HCT116 (cell line): Measurements from ENCODE around the gene COL5A1. TPM values are rescaled to one million over a fixed set of nuclear protein-coding genes. Genes with fewer than 3 reads are reported as not detected.

Experiments used
- ATAC-seq: fragments of 200-7000 bp; cut with Tn5 transposase; 2 replicates; pipeline ENCODE4 v1.9.1; 2020; ENCODE audit warnings: mild to moderate bottlenecking, moderate library complexity
- BruUV-seq: library from RNA; stranded (reverse); fragments of 400-500 nt; replicated peaks from 2 replicates; lab custom pipeline; 2021; lab: Mats Ljungman, UMichigan
- CTCF ChIA-PET: fragments of 300-600 bp; sonication (Branson Sonifier 250); formaldehyde crosslinking; loops from one replicate; lab custom pipeline; 2021; ENCODE audit warnings: antibody characterized with exemption; lab: Charles Lee
- POLR2A ChIA-PET: fragments of 300-600, 350-600 bp; sonication (Branson Sonifier 250); formaldehyde crosslinking; loops from one replicate; lab custom pipeline; 2021; ENCODE audit warnings: antibody characterized with exemption; lab: Charles Lee
- RAD21 ChIA-PET, 2 experiments: fragments of 300-600 bp; sonication (Branson Sonifier 250); formaldehyde crosslinking; loops; one replicate each; lab custom pipeline; 2023; ENCODE audit warnings: low total read pairs in 2 of 2; ENCODE audit not compliant: uncharacterized antibody in 2 of 2, unreplicated experiment in 2 of 2, low non-redundant PET in 1 of 2; lab: Charles Lee
- DNase-seq: peaks from one replicate; pipeline ENCODE4 v3.0.0-alpha.2; 2010; ENCODE audit warnings: low read depth, low spot score
- H2AFZ ChIP-seq: fragments of 200-600 bp; shearing (Covaris generic), sonication (generic); 2 replicates; pipeline ENCODE4 v1.6.1; 2017; ENCODE audit warnings: low read depth, mixed run types, mixed read lengths, antibody characterized with exemption, low read length; ENCODE audit not compliant: poor library complexity, severe bottlenecking
- H3K27ac ChIP-seq: 2 replicates; pipeline ENCODE4 v1.5.1; 2012; ENCODE audit warnings: low read depth, low read length
- H3K27me3 ChIP-seq: fragments of 200-600 bp; sonication (generic); 2 replicates; pipeline ENCODE4 v1.6.1; 2016; ENCODE audit warnings: mixed run types, low read length, mixed read lengths; ENCODE audit not compliant: insufficient read depth
- H3K36me3 ChIP-seq, 2 experiments: fragments of 200-500 bp in 1 of 2; fragments of 200-600 bp in 1 of 2; sonication (Bioruptor generic) in 1 of 2; sonication (generic) in 1 of 2; 2 replicates each; pipeline versions ENCODE4 v1.5.1 to v1.6.1; 2014 to 2016; ENCODE audit warnings: low read length in 2 of 2, inconsistent platforms in 1 of 2, mixed read lengths in 1 of 2, mixed run types in 1 of 2; ENCODE audit not compliant: insufficient read depth in 2 of 2, control insufficient read depth in 1 of 2
- H3K4me1 ChIP-seq, 2 experiments: fragments of 200-600 bp in 1 of 2; sonication (generic) in 1 of 2; 2 replicates each; pipeline versions ENCODE4 v1.5.1 to v1.6.1; 2012 to 2017; ENCODE audit warnings: low read length in 2 of 2, inconsistent platforms in 1 of 2, mild to moderate bottlenecking in 1 of 2, mixed read lengths in 1 of 2, mixed run types in 1 of 2, moderate library complexity in 1 of 2; ENCODE audit not compliant: insufficient read depth in 2 of 2, control insufficient read depth in 1 of 2
- H3K4me2 ChIP-seq: fragments of 200-600 bp; sonication (generic); 2 replicates; pipeline ENCODE4 v1.6.1; 2017; ENCODE audit warnings: mixed run types, low read length, mixed read lengths
- H3K4me3 ChIP-seq, 2 experiments: fragments of 200-600 bp in 1 of 2; sonication (generic) in 1 of 2; replicated peaks in 1 of 2; 2 replicates each; pipeline ENCODE4 v1.5.1; 2011 to 2016; ENCODE audit warnings: low read length in 2 of 2, control low read depth in 1 of 2, low read depth in 1 of 2, mild to moderate bottlenecking in 1 of 2, mixed read lengths in 1 of 2, mixed run types in 1 of 2
- H3K79me2 ChIP-seq: fragments of 200-600 bp; sonication (generic); 2 replicates; pipeline ENCODE4 v1.6.1; 2017; ENCODE audit warnings: mild to moderate bottlenecking, mixed run types, low read length, moderate library complexity, mixed read lengths; ENCODE audit not compliant: insufficient read depth
- H3K9ac ChIP-seq: fragments of 200-600 bp; sonication (generic); 2 replicates; pipeline ENCODE4 v1.6.1; 2016; ENCODE audit warnings: low read length, mixed read lengths
- H3K9me2 ChIP-seq: fragments of 200-600 bp; sonication (generic), shearing (Covaris generic); 2 replicates; pipeline ENCODE4 v1.6.1; 2017; ENCODE audit warnings: mixed run types, mild to moderate bottlenecking, moderate library complexity; ENCODE audit not compliant: insufficient read depth
- H3K9me3 ChIP-seq, 2 experiments: fragments of 200-500 bp in 1 of 2; fragments of 200-600 bp in 1 of 2; sonication (Bioruptor generic) in 1 of 2; sonication (generic) in 1 of 2; 2 replicates each; pipeline ENCODE4 v1.6.1; 2014 to 2017; ENCODE audit warnings: low read length in 2 of 2, mixed read lengths in 2 of 2, inconsistent platforms in 1 of 2, low read depth in 1 of 2, mild to moderate bottlenecking in 1 of 2, mixed run types in 1 of 2, moderate library complexity in 1 of 2; ENCODE audit not compliant: control insufficient read depth in 1 of 2, insufficient read depth in 1 of 2
- H4K20me1 ChIP-seq: fragments of 200-600 bp; sonication (generic), shearing (Covaris generic); 2 replicates; pipeline ENCODE4 v1.6.1; 2017; ENCODE audit warnings: mixed run types, mild to moderate bottlenecking, moderate library complexity; ENCODE audit not compliant: insufficient read depth
- ELF1 ChIP-seq: IDR thresholded peaks from 2 replicates; pipeline ENCODE4 v1.6.1; 2012; ENCODE audit warnings: low read depth, borderline replicate concordance
- EZH2 ChIP-seq: fragments of 200-600 bp; sonication (generic); IDR thresholded peaks from 2 replicates; pipeline ENCODE4 v1.6.1; 2017; ENCODE audit warnings: antibody characterized with exemption, mixed run types
- JUND ChIP-seq: IDR thresholded peaks from 2 replicates; pipeline ENCODE4 v1.6.1; 2012
- POLR2AphosphoS5 ChIP-seq: IDR thresholded peaks from 2 replicates; pipeline ENCODE4 v1.6.1; 2011; ENCODE audit warnings: mild to moderate bottlenecking, low read depth, low read length, moderate library complexity
- SP1 ChIP-seq: IDR thresholded peaks from 2 replicates; pipeline ENCODE4 v1.6.1; 2012; ENCODE audit warnings: low read depth
- YY1 ChIP-seq: IDR thresholded peaks from 2 replicates; pipeline ENCODE4 v1.6.1; 2011; ENCODE audit warnings: low read length, low read depth, moderate library complexity, mild to moderate bottlenecking; ENCODE audit not compliant: insufficient replicate concordance; ENCODE audit errors: extremely low read depth
- ZNF274 ChIP-seq: fragments of 200-500 bp; sonication (Bioruptor generic); IDR thresholded peaks from 2 replicates; pipeline ENCODE4 v1.6.1; 2014; ENCODE audit warnings: mild to moderate bottlenecking, low read depth, low read length, inconsistent platforms
- intact Hi-C: fragments of 100-400 bp; cut with micrococcal nuclease; formaldehyde crosslinking; loops from 2 replicates; pipeline ENCODE4 v1.10.0; 2022
- total RNA-seq: library from RNA; stranded (reverse); gene quantifications from one replicate; pipeline ENCODE4 v1.2.1, GENCODE V29; 2021; ENCODE audit not compliant: unreplicated experiment

Gene COL5A1
- total RNA-seq, 1 experiment from 2014 or later, result 0.30 TPM

- ATAC-seq, result no peak
- H3K36me3 ChIP-seq, result no peaks in the 10 kb centered on the region
- TF ChIP-seq EZH2, result no peak
- TF ChIP-seq, all 23 proteins: peak for 0
- intact Hi-C loops, result no loop called here
- Histone ChIP-seq H3K27me3 (no peaks in the 10 kb centered on the region), H3K9me2 (no peaks in the 10 kb centered on the region), H3K9me3 (no peaks in the 10 kb centered on the region), H3K4me3 (no peak overlapping the region), H3K4me2 (no peak overlapping the region), H3K9ac (no peak overlapping the region), H3K4me1 (no peaks in the 10 kb centered on the region), H3K27ac (no peak overlapping the region), H3K79me2 (no peaks in the 10 kb centered on the region), H2AFZ (no peak overlapping the region), H4K20me1 (no peaks in the 10 kb centered on the region)
- no TSS peak for BruUV-seq
- no peak for DNase-seq
- CTCF ChIA-PET, result no interaction called here
- POLR2A ChIA-PET, result no interaction called here
- RAD21 ChIA-PET, result no interaction called here
Observed at GRCh38 chr9:134867917-134868750, 226.5 kb downstream of the COL5A1 start.

GRCh38 chr9:134868751-134869553, 227.3 kb downstream of the COL5A1 start:
- DNase-seq (no peak), ATAC-seq (no peak)
- Histone ChIP-seq H3K9me3 (no peaks in the 10 kb centered on the region), H3K9ac (no peak overlapping the region), H4K20me1 (no peaks in the 10 kb centered on the region), H3K4me1 (no peaks in the 10 kb centered on the region), H3K79me2 (no peaks in the 10 kb centered on the region), H3K9me2 (no peaks in the 10 kb centered on the region), H3K36me3 (no peaks in the 10 kb centered on the region), H3K4me2 (no peak overlapping the region), H3K27ac (no peak overlapping the region), H3K4me3 (no peak overlapping the region), H3K27me3 (no peaks in the 10 kb centered on the region), H2AFZ (no peak overlapping the region)
- intact Hi-C loops, result no loop called here
- CTCF ChIA-PET, result no interaction called here
- BruUV-seq, result no TSS peak
- RAD21 ChIA-PET, result no interaction called here
- POLR2A ChIA-PET, result no interaction called here
- no peak for TF ChIP-seq SP1
- TF ChIP-seq ZNF274, result no peak
- no peak for TF ChIP-seq YY1
- TF ChIP-seq JUND, result no peak
- no peak for TF ChIP-seq ELF1
- no peak for TF ChIP-seq EZH2
- no peak for TF ChIP-seq POLR2AphosphoS5
